Gastrocnemius medialis (tissue), 4 donors: ENCODE data around the gene TALDO1.

Source experiments
- POLR2A ChIP-seq, 2 donors: fragments of 450-650 bp; IDR thresholded peaks; one replicate each; pipeline ENCODE4 v1.6.1; 2017; ENCODE audit warnings: antibody characterized with exemption in 2 of 2, mild to moderate bottlenecking in 2 of 2, moderate library complexity in 2 of 2
- TF ChIP-seq, protein P1 (sequence below), 5 experiments: fragments of 450-650 bp in 3 of 5; fragments of 200-600 bp in 2 of 5; sonication (generic) in 2 of 5; IDR thresholded peaks in 4 of 5; conservative IDR thresholded peaks in 1 of 5; 1 replicate in 4 of 5; 2 replicates in 1 of 5; pipeline ENCODE4 v1.5.1; 2016 to 2019; ENCODE audit warnings: antibody characterized with exemption in 5 of 5, mild to moderate bottlenecking in 3 of 5, moderate library complexity in 3 of 5

DNA sequence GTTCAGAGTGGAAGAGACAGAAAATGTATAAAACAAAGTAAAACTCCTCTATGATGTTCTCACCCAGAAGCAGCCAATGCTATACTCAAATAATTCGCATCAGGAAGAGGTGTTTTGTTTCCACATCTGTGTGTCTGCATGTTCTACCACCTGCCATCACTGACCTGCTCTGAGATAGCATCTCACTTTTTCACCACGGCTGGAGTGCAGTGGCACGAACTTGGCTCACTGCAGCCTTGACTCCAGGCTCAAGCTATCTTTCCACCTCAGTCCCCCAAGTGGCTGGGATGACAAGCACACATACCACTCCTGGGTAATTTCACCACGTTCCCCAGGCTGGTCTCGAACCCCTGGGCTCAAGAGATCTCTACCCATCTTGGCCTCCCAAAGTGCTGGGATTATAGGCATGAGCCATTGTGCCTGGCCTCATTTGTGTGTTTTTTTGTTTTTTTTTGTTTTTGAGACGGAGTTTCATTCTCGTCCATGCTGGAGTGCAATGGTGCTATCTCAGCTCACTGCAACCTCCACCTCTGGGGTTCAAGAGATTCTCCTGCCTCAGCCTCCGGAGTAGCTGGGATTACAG is 14.4 kb downstream of the TALDO1 start:
- no peak for TF ChIP-seq POLR2A (IDR thresholded peaks at IDR 0.05)
- TF ChIP-seq, protein P1, sequence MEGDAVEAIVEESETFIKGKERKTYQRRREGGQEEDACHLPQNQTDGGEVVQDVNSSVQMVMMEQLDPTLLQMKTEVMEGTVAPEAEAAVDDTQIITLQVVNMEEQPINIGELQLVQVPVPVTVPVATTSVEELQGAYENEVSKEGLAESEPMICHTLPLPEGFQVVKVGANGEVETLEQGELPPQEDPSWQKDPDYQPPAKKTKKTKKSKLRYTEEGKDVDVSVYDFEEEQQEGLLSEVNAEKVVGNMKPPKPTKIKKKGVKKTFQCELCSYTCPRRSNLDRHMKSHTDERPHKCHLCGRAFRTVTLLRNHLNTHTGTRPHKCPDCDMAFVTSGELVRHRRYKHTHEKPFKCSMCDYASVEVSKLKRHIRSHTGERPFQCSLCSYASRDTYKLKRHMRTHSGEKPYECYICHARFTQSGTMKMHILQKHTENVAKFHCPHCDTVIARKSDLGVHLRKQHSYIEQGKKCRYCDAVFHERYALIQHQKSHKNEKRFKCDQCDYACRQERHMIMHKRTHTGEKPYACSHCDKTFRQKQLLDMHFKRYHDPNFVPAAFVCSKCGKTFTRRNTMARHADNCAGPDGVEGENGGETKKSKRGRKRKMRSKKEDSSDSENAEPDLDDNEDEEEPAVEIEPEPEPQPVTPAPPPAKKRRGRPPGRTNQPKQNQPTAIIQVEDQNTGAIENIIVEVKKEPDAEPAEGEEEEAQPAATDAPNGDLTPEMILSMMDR (IDR thresholded peaks at IDR 0.05 in 4 of 5, conservative IDR thresholded peaks at IDR 0.05 in 1 of 5) = no peak
